GM19193 (cell line): ENCODE measurements around the gene UGT1A4.

ENCODE experiments used
- POLR2A ChIP-seq: IDR thresholded peaks from 4 replicates; pipeline ENCODE4 v1.6.1; 2011; ENCODE audit not compliant: insufficient read depth, insufficient read length; ENCODE audit errors: extremely low read depth

Gene UGT1A4

GRCh38 chr2:233822101-233822771, 103.7 kb downstream of the UGT1A4 start:
- TF ChIP-seq POLR2A: no peak
